ENCODE data around the gene BTG1. TPM values are rescaled to one million over a fixed set of nuclear protein-coding genes. Genes with fewer than 3 reads are reported as not detected.

The BTG1 gene
- total RNA-seq, 1 donor, result 25.0 TPM

GRCh38 chr12:92143686-92144630, 1.7 kb downstream of the BTG1 start:
- Histone ChIP-seq H3K4me2 (ENCODE audit: insufficient read depth, low read length) (peak overlapping the region; percentile 83), H3K79me2 (ENCODE audit: insufficient read depth, low read length) (peaks cover 66% of the 10 kb centered on the region), H3K4me3 (ENCODE audit: insufficient read depth, low read length) (peak overlapping the region; percentile 94), H4K20me1 (ENCODE audit: insufficient read depth, low read length) (peaks cover 18% of the 10 kb centered on the region), H3K36me3 (ENCODE audit: insufficient read depth, low read length) (peaks cover 23% of the 10 kb centered on the region), H3K27me3 (ENCODE audit: insufficient read depth, low read length) (no peaks in the 10 kb centered on the region), H3K27ac (ENCODE audit: low read depth, low read length) (peak overlapping the region; percentile 80), H3K4me1 (ENCODE audit: insufficient read depth, low read length) (peaks cover 39% of the 10 kb centered on the region), H2AFZ (ENCODE audit: low read length) (no peak overlapping the region), H3K9me3 (ENCODE audit: low read depth, low read length) (no peaks in the 10 kb centered on the region)
- TF ChIP-seq CTCF (IDR thresholded peaks at IDR 0.05; ENCODE audit: extremely low read depth, low read depth, low read length), result peak; percentile 87
- DNase-seq (ENCODE audit: insufficient read length, low spot score, missing footprints), result peak; percentile 95

GRCh38 chr12:92143258-92143657, 2.4 kb downstream of the BTG1 start:
- Histone ChIP-seq H3K27ac (ENCODE audit: low read depth, low read length) (peak overlapping the region; percentile 80), H3K4me1 (ENCODE audit: insufficient read depth, low read length) (peaks cover 44% of the 10 kb centered on the region)

GRCh38 chr12:92142251-92142926, 3.3 kb downstream of the BTG1 start:
- Histone ChIP-seq H3K27me3 (ENCODE audit: insufficient read depth, low read length) (no peaks in the 10 kb centered on the region), H3K79me2 (ENCODE audit: insufficient read depth, low read length) (peaks cover 80% of the 10 kb centered on the region), H3K4me1 (ENCODE audit: insufficient read depth, low read length) (peaks cover 52% of the 10 kb centered on the region), H3K4me3 (ENCODE audit: insufficient read depth, low read length) (peak overlapping the region; percentile 94), H2AFZ (ENCODE audit: low read length) (no peak overlapping the region), H3K4me2 (ENCODE audit: insufficient read depth, low read length) (peak overlapping the region; percentile 83), H3K9me3 (ENCODE audit: low read depth, low read length) (no peaks in the 10 kb centered on the region), H3K36me3 (ENCODE audit: insufficient read depth, low read length) (peaks cover 23% of the 10 kb centered on the region), H4K20me1 (ENCODE audit: insufficient read depth, low read length) (peaks cover 18% of the 10 kb centered on the region), H3K27ac (ENCODE audit: low read depth, low read length) (peak overlapping the region; percentile 80)
- no peak for TF ChIP-seq CTCF (IDR thresholded peaks at IDR 0.05; ENCODE audit: extremely low read depth, low read depth, low read length)
- no peak for DNase-seq (ENCODE audit: insufficient read length, low spot score, missing footprints)

More at GRCh38 chr12:92143258-92143657, 2.4 kb downstream of the BTG1 start:
- H2AFZ ChIP-seq (ENCODE audit: low read length), result no peak overlapping the region
- peaks cover 23% of the 10 kb centered on the region for H3K36me3 ChIP-seq (ENCODE audit: insufficient read depth, low read length)
- peak overlapping the region; percentile 83 for H3K4me2 ChIP-seq (ENCODE audit: insufficient read depth, low read length)
- no peak for DNase-seq (ENCODE audit: insufficient read length, low spot score, missing footprints)
- H3K4me3 ChIP-seq (ENCODE audit: insufficient read depth, low read length), result peak overlapping the region; percentile 94
- peaks cover 72% of the 10 kb centered on the region for H3K79me2 ChIP-seq (ENCODE audit: insufficient read depth, low read length)
- H4K20me1 ChIP-seq (ENCODE audit: insufficient read depth, low read length), result peaks cover 18% of the 10 kb centered on the region
- H3K9me3 ChIP-seq (ENCODE audit: low read depth, low read length), result no peaks in the 10 kb centered on the region
- H3K27me3 ChIP-seq (ENCODE audit: insufficient read depth, low read length), result no peaks in the 10 kb centered on the region
- no peak for TF ChIP-seq CTCF (IDR thresholded peaks at IDR 0.05; ENCODE audit: extremely low read depth, low read depth, low read length)

All from osteoblast (primary cell).